Putamen (tissue), 1 donor: Measurements from ENCODE around the gene SLC37A1.

Source experiments
- DNase-seq: peaks from one replicate; pipeline ENCODE4 v3.0.0-alpha.2; 2016; ENCODE audit warnings: low spot score

SLC37A1 gene

DNA sequence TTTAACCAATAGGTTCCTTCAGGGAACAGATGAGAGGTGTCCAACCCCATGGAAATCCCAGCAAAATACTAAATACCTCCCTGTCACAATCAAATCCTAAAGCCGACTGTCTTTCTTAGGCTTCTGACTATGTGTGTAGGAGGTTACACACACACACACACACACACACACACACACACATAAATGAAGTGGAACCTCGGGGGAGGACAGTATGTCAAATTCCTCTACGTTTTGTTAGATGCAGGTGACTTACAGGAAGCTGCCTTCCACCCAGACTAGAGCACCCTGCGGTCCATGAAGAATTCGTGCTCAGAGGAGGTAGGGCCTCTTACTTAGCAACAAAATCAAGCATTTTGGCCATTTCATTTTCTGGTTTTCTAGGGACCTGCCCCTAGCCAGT is 34.1 kb upstream of the SLC37A1 start:
- DNase-seq: peak; percentile 67

DNA sequence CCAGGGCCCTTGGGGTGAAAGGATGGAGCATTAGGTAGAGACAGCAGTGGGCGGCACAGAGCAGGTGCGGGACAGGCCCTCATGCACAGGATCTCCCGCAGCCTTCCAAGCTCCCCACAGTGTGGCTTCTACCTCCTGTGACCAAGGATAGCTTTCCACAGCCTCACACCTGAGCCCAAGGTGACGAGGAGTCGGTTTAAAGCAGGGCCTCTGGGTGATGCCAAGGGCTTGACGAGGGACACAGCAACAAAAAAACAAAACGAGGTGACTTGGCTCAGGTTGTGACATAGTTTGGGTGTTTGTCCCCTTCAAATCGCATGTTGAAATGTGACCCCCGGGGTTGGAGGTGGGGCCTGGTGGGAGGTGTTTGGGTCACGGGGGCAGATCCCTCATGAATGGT is 32.9 kb upstream of the SLC37A1 start:
- DNase-seq: no peak

DNA sequence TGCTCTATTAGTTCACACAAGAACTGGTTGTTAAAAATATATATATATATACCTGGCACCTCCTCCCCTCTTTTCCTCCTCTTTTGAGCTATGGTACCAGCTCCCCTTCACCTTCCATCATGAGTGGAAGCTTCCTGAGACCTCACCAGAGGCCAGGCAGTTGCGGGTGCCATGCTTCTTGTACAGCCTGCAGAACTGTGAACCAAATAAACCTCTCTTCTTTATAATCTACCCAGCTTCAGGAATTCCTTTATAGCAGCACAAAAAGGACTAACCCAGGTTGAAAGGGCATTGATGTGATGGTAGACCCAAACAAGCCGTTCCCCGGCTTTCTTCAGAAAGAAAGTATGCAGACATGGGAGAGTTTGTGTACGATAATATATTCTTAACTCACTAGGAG is 32.5 kb upstream of the SLC37A1 start:
- DNase-seq: no peak

DNA sequence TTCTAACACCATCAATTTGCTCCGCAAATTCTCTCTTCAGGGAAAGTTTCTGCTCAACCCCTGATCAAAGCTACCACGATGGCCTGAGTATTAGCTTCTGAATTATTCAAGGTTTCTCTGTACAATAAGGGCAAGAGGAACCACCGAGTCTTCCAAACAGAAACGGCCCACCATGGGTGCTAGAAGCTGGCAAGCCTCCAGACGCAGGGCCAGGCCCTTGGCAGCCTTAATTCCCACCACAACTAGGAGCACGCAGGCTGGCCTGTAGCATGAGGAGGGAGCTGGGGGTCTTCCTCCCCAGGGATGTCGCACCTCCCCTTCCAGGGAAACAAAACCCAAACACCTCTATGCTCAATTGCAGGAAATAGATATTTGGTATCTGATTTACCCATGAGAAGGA is 28.7 kb upstream of the SLC37A1 start:
- no peak for DNase-seq

DNA sequence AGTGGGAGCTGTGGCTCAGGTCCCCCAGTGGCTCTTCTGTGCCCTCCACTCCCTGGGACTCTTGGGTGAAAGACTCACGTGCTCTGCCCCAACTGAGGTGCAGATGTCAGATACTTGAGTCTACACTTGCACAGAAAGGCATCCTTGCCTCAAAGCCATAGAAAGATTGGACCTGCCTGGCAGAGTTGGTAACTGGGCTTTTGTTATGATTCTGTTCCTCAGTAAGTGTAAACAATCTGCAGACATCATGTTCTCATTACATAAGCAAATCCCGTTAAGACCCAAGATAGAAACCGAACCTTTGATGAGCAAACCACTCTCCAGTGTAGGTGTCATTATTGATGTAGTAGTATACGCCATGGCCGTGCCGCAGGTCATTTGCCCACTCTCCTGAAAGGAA is 27.6 kb upstream of the SLC37A1 start:
- no peak for DNase-seq

DNA sequence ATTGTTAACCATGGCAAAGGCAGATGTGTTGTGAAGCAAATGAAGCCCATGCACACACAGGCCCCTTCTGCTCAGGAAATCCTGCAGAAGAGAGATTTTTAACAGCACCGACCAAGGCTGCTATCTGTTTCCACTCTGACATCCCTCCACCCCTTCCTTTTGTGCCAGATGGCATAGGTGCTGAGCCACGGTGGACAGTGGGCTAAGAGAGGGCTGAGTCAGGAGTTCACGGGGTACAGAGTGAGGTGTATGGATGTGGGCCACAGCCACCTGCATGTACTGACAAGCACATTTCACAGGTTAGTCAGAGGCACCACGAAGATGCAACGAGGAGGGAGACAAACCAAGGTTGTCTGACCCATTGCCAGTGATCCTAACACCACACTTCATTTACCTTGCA is 27.1 kb upstream of the SLC37A1 start:
- DNase-seq: no peak

DNA sequence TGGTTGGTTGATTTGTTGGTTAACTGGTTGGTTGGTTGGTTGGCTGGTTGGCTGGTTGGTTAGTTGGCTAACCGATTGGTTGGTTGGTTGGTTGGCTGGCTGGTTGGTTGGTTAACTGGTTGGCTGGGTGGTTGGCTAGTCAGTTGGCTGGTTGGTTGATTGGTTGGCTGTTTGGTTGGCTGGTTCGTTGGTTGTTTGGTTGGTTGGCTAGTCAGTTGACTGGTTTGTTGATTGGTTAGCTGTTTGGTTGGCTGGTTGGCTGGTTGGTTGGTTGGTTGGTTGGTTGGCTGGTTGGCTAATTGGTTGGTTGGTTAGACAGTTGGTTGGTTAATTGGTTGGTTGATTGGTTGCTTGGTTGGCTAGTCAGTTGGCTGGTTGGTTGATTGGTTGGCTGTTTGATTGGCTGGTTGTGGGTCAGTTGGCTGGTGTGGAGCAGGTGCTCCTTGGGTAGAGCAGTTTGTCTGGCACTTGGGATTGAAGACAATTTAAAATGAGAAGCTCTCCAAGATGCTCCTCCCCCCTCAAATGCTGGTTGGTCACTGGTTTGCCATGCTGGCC is 24.6 kb upstream of the SLC37A1 start:
- no peak for DNase-seq

DNA sequence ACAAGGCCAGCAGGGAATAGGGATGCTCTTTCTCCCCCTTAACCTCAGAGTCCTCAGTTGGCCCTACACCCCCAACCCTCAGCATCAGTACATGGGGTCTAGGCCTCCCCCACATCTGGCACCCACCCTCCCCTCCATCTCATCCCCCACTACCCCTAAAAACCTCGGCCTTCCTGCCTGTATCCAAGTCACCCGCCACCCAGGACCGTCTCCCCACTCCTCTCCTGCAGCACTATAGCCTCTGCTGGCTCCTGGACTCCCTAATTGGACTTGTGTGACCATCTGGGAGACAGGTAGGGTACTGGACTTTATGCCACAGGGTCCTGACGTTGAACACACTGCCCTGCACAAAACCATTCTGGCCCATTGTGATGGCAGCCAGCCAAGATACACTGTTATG is 23.7 kb upstream of the SLC37A1 start:
- DNase-seq: no peak

DNA sequence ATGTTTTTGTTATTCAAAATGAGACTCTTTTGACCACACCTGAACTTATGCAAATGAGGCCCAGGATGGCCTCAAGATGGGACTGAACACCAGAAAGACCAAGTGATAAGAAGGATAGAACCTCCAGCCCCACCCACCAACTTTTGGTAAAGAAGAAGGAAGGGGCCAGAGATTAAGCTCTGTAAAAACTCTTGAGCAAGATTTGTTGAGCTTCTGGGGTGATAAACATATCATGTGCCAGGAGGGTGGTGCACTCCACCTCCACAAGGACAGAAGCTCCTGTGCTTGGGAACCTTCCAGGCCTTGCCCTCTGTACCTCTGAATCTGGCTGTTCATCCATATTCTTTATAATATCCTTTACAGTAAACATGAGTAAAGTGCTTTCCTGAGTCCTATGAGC is 22.9 kb upstream of the SLC37A1 start:
- no peak for DNase-seq

DNA sequence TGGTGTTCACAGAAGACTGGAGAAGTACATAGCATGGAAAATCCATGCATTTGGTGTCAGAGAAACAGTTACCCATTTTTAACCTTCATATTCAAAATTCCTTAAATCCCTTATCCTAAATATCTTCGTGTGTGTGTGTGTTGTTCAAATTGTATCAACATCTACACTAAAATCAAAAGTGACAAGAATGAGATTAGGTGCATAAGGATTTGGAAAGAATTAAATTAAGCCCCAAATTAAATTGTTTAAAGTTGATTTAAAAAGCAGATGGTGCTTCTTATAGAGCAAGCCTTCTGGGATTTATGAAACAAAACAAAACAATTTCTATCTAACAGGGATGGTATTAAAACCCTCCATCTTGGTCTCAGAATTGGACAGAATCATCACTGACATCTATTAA is 22.3 kb upstream of the SLC37A1 start:
- no peak for DNase-seq

DNA sequence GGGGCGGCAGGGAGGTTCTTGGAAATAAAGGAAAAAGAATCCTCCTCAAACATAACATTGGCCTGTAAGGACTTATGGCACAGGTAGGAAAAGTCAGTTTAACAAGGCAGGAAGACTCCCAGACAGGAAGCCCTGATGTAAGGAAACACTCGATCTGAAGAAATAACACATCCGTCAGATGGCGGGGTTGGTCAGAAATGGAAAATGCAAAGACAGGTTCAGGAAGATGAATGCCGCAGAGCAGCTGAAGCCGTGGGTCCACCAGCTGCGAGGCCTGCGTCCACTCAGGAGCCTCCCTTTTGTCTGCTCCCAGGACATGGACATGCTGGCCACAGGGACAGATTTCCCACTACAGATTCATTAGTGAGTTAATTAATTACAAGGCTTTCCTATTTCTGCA is 21.5 kb upstream of the SLC37A1 start:
- DNase-seq: no peak

DNA sequence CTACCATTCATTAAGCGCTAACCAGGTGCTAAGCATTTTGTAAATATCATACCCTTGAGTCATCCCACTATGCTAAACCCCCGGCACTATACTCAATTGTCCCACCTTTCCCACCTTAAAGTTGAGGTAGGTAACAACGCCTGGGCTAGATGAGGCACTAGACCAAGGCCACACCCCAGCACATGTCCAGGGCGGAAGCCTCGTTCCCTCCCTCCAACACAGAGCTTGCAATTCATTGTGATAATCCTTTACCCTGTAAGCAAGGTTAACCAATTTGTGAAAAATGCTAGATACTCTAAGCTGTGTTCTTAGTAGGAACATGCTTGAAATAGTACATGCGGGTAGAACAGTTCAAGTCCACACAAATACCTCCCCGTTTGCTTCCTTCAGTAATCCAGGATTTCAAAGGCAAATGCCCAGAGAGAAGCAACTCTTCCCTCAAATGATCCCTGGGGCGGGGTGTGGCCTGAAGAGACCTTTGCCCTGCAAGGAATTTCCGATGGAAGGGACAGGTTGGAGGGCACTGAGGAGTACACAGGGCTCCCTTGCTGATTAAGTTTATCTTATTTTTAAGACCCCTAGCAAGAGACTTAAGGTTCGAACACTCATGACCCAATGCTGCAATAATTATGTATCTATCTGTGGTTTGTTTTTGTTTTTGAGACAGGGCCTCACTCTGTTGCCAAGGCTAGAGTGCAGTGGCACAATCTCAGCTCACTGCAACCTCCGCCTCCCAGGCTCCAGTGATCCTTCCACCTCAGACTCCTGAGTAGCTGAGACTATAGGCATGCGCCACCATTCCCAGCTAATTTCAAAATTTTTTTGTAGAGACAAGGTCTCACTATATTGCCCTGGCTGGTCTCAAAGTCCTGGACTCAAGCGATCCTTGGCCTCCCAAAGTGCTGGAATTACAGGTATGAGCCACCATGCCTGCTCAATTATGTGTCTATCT is 20.3 kb upstream of the SLC37A1 start:
- no peak for DNase-seq

DNA sequence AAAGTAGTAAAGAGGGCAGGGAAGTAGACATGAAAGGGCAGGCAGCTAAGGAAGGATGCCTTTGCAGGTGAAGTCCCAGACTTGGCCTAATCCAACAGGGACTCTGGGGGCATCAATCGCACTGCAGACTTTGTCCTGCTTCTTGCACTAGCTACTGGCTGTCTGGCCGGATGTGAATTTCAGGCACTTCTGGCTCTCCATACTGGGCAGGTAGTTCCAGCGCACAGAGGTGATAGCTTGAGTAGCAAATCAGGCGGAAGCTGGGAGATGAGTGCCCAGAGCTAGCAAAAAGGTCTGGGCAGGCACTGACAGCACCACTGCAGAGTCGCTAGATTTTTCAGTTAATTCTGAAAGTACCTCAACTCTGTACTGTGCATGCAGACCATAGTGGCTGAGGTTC is 18.6 kb upstream of the SLC37A1 start:
- no peak for DNase-seq

DNA sequence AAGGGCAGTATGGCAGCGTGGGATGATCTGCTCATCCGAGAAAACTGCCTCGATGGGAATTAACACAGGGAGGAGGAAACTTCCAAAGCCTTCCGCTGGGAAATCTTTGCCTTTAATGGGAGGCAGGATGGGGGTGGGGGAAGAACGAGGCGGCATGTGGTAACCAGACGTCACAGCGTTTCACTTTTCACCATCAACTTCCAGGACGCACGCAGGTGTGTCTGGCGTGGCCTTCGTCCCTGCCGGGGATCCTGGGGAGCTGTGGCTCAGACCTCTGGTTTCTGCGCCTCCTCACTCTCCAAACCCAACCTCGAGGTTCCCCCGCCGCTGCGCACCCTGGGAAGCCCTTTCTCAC is 17.9 kb upstream of the SLC37A1 start:
- DNase-seq: peak; percentile 70

DNA sequence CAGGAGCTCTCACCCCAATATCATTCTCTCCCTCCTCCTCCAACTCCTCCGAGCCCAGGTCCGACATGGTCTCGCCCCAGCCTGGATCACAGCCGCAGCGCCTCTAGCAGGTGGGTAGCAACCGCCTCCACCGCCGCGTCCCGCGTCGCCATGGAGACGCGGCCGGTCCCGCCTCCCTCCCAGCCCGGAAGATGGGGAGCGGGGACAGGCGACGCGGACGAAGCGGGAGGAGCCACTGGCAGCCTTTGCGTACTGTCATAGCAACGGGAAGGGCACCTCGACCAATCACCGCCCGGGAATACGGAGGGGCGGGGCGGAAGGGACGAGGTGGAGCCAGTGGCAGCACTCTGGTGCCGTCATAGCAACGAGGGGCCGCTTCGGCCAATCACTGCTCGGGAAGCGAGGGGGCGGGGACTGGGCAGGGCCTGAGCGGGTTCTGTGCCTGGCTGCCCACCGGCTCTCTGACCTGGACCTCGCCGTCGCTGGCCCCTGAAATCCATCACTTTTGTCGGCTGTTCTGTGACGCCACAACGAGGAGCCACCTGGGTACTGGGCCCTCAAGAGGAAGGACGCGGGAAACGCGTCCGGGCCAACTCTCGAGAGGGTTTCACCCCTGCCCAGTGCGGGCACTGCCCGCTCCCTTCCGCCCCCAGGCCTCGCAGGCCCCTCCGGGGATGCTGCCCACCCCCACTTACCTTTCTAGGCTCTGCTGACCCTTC is 17.4 kb upstream of the SLC37A1 start, which contains the start of gene RSPH1:
TSS of gene RSPH1 (minus strand) at position 105 of the 719 bp plus-strand sequence. CDS start at position 67, 38 bp downstream.
- peak; percentile 99 for DNase-seq

DNA sequence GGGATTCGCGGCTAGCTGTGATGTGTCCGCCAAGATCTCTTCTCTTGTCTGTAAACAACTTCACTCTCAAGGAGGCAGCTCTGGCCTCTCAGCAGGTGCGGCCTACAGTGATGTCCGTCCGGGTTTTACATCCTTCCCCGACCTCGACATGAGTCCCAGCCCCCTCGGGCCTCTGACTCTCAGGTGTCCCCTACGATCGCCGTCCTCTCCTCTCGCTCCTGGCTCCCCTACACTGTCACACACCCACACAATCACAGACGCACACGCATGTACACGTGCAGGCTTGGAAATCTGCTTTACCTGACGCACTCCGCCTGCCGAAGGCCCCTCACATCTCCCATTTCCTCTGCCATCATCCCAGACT is 16.8 kb upstream of the SLC37A1 start:
- peak; percentile 63 for DNase-seq

DNA sequence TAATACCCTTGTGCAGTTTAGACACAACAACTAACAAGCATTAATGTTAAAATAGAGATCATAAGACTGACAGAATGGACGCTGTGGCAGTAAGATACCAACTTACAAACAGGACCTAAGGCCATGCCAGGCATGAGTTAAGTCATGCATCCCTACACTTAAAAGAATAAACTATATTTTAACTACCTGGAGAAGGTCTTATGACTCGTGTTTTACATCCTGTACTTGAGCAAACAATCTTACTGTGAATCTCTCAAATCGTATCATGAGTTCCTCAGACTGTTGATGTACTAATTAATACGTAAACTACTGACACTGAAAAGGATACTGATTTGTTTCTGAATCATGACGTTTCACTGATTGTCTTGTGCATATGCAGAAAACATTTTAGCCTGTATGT is 15.6 kb upstream of the SLC37A1 start:
- DNase-seq: no peak

DNA sequence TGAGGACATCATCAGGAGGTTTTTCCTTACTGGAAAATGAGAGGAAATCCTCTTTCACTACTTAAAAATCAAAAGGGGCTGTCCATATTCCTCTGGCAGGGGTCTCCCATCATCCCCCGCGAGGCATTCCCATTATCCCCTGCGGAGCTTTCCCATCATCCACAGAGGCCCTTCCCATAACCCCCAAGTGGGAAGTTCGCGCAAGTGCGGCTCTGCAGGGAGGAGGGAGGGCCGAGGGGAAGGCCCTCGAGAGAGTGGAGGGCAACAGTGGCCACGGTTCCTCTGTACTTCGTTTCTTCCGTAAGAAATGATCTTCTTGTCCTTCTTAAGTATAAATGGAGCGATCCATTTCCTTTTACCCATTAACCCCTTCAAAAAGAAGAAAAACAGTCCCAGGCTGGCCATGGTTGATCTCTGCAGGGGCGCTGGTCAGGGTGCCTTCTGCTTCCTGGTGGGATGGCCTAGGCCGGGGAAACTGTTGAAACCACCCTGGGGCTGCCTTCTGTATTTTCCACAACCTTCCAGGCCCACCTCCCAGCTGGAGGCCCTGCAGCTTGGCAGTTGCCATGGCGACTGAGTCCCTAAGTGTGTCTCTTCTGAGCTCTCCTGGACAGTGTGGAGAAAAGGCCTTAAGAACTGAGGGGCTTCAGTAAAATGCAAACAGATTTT is 14.1 kb upstream of the SLC37A1 start:
- no peak for DNase-seq

DNA sequence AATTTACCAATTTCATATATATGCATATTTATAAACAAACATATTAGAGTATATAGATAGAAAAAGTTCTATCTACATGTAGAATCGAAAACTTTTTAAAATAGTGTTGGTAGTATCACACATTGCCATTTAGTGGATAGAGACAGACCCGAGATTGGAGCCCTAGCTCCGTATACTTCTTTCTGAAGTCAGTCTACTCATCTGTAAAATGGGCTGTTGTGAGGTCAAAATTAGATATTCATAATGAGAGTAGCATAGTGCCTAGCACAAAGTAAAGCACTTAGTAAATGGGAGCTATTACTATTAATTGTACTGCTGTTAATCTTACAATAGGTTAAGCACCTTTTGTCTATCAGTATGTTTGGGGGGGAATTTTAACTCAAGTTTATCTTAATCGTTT is 13.4 kb upstream of the SLC37A1 start:
- no peak for DNase-seq

DNA sequence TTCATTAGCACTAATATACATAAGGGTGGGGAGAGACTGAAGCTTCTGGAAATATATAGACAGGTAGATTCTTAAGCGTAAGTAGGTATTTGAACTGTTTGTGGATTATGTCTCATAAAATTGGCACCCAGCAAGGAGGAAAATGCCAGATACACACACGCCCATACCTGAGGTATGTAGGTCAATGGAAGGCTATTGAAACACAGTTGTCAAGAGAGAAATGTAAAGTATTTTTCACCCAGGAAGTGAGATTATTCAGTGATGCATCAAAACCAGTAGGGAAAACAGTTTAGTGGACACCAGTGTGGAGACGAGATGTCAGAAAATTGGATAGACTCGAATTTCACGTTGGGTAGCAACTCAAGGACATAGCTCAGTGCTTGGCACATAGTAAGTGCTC is 12.9 kb upstream of the SLC37A1 start:
- DNase-seq: no peak

DNA sequence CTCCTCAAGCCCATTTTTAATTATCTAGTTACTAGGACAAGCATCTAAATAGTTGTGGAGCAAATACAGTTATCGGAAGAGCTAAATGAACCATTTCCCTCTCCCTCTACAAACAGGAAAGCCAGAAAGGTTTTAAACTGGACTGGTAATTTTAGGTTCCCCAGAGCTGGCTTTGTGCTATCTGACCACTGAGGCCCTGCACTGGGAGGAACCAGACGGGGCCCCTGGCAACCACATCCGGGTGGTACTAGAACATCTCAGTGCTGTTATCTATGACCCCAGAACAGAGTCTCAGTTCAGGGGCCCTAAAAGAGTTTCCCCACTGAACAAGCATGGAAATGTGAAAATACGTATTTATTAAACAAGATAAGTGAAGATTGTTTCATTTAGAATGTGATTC is 9.9 kb upstream of the SLC37A1 start:
- DNase-seq: no peak

DNA sequence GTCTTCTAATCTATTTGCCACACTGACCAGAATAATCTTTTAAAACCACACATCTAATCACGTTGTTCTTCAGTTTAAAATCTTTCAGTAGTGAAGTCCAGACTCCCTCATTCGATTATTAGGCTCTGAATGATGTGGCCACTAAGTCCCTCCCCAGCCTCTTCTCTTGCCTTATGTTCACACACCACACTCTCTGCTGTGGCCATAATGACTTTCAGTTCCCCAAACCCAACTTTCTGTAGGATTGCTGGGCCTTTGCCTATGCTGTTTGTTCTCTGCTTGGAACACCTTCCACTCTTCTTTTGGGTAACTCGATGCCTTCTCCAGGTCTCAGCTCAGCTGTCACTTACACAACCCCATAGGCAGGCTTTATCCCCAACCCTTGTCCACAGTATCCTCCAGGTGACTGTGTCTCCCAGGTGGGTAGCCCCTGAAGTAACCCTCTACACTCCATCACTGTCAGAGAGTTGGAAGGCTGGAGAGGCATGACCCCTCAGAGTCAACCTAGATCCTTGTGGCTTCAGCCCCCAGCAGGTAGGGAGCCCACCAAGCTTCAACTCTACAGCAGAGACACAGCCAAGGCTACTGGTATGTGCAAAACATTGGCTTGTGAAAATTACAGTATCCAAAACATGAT is 8.4 kb upstream of the SLC37A1 start:
- no peak for DNase-seq
